Suprapubic skin (tissue), 4 donors: Measurements from ENCODE around the gene HDAC2. TPM values are rescaled to one million over a fixed set of nuclear protein-coding genes. Genes with fewer than 3 reads are reported as not detected.

Source experiments
- DNase-seq, 2 donors: peaks; one replicate each; pipeline ENCODE4 v3.0.0-alpha.2; 2019; ENCODE audit warnings: low spot score in 2 of 2
- H3K27ac ChIP-seq: fragments of 200-600 bp; sonication (generic); one replicate; pipeline ENCODE4 v1.5.1; 2019
- H3K27me3 ChIP-seq: fragments of 200-600 bp; sonication (generic); one replicate; pipeline ENCODE4 v1.5.1; 2019
- H3K36me3 ChIP-seq: fragments of 200-600 bp; sonication (generic); one replicate; pipeline ENCODE4 v1.5.1; 2019
- H3K4me1 ChIP-seq: fragments of 200-600 bp; sonication (generic); one replicate; pipeline ENCODE4 v1.5.1; 2019
- H3K4me3 ChIP-seq: fragments of 200-600 bp; sonication (generic); one replicate; pipeline ENCODE4 v1.5.1; 2019; ENCODE audit warnings: mild to moderate bottlenecking
- H3K9me3 ChIP-seq: fragments of 200-600 bp; sonication (generic); one replicate; pipeline ENCODE4 v1.5.1; 2019
- CTCF ChIP-seq, 2 donors: fragments of 200-600 bp in 1 of 2; fragments of 450-650 bp in 1 of 2; sonication (generic) in 1 of 2; IDR thresholded peaks; one replicate each; pipeline ENCODE4 v1.5.1; 2016 to 2019; ENCODE audit warnings: antibody characterized with exemption in 2 of 2, mild to moderate bottlenecking in 1 of 2, moderate library complexity in 1 of 2
- EP300 ChIP-seq: sonication (generic); formaldehyde crosslinking; IDR thresholded peaks from one replicate; pipeline ENCODE4 v1.6.1; 2017; ENCODE audit warnings: antibody characterized with exemption
- POLR2A ChIP-seq, 2 donors: fragments of 450-650 bp; IDR thresholded peaks; one replicate each; pipeline ENCODE4 v1.6.1; 2017; ENCODE audit warnings: antibody characterized with exemption in 2 of 2, mild to moderate bottlenecking in 2 of 2, moderate library complexity in 2 of 2
- POLR2AphosphoS5 ChIP-seq, 3 donors: sonication (generic); formaldehyde crosslinking; IDR thresholded peaks; one replicate each; pipeline ENCODE4 v1.6.1; 2017; ENCODE audit warnings: antibody characterized with exemption in 3 of 3
- WGBS: methylation state at CpG from one replicate; pipeline ENCODE4 v1.1.5; 2018; 5-methylcytosine and 5-hydroxymethylcytosine counted together
- total RNA-seq, 4 donors: library from RNA; depleted of rRNA; stranded (reverse); fragments of >200 nt; gene quantifications; one replicate each; pipeline ENCODE4 v1.1.0, GENCODE V29; 2016

The HDAC2 gene
- total RNA-seq, 4 donors from 2014 or later, result 36.1 to 73.9 (median 46.9) TPM

- Histone ChIP-seq H3K4me3 (no peak overlapping the region), H3K4me1 (peaks cover 8% of the 10 kb centered on the region), H3K27me3 (no peaks in the 10 kb centered on the region), H3K9me3 (no peaks in the 10 kb centered on the region), H3K36me3 (no peaks in the 10 kb centered on the region), H3K27ac (peak overlapping the region; percentile 29)
- 33% methylated on average over 9 of the region's 9 CpGs for WGBS
- DNase-seq, result no peak
- TF ChIP-seq CTCF (IDR thresholded peaks at IDR 0.05), result no peak
- no peak for TF ChIP-seq POLR2A (IDR thresholded peaks at IDR 0.05)
- TF ChIP-seq EP300, result no peak
- no peak for TF ChIP-seq POLR2AphosphoS5 (IDR thresholded peaks at IDR 0.05)
These were observed 67.2 kb downstream of the HDAC2 start for GRCh38 chr6:113903666-113904330.

GRCh38 chr6:113901482-113901881 lies 69.5 kb downstream of the HDAC2 start:
- no peak for DNase-seq
- TF ChIP-seq POLR2AphosphoS5 (IDR thresholded peaks at IDR 0.05), result no peak
- no peak for TF ChIP-seq EP300
- no peak for TF ChIP-seq POLR2A (IDR thresholded peaks at IDR 0.05)
- no peak for TF ChIP-seq CTCF (IDR thresholded peaks at IDR 0.05)
- 83% methylated on average over 2 of the region's 2 CpGs for WGBS
- no peaks in the 10 kb centered on the region for H3K27me3 ChIP-seq
- no peak overlapping the region for H3K4me3 ChIP-seq
- peaks cover 8% of the 10 kb centered on the region for H3K4me1 ChIP-seq
- no peaks in the 10 kb centered on the region for H3K9me3 ChIP-seq
- H3K27ac ChIP-seq, result no peak overlapping the region
- H3K36me3 ChIP-seq, result no peaks in the 10 kb centered on the region

GRCh38 chr6:113894712-113895674 lies 76.0 kb downstream of the HDAC2 start:
- no peak overlapping the region for H3K4me3 ChIP-seq
- no peak for DNase-seq
- H3K27me3 ChIP-seq, result no peaks in the 10 kb centered on the region
- TF ChIP-seq POLR2A (IDR thresholded peaks at IDR 0.05), result no peak
- TF ChIP-seq EP300, result no peak
- no peak for TF ChIP-seq POLR2AphosphoS5 (IDR thresholded peaks at IDR 0.05)
- no peak for TF ChIP-seq CTCF (IDR thresholded peaks at IDR 0.05)
- no peaks in the 10 kb centered on the region for H3K4me1 ChIP-seq
- 71% methylated on average over 6 of the region's 6 CpGs for WGBS
- H3K27ac ChIP-seq, result no peak overlapping the region
- H3K36me3 ChIP-seq, result no peaks in the 10 kb centered on the region
- H3K9me3 ChIP-seq, result no peaks in the 10 kb centered on the region

- no peaks in the 10 kb centered on the region for H3K27me3 ChIP-seq
- no peak for TF ChIP-seq POLR2AphosphoS5 (IDR thresholded peaks at IDR 0.05)
- TF ChIP-seq EP300, result no peak
- TF ChIP-seq CTCF (IDR thresholded peaks at IDR 0.05), result no peak
- TF ChIP-seq POLR2A (IDR thresholded peaks at IDR 0.05), result no peak
- no peak overlapping the region for H3K27ac ChIP-seq
- H3K4me1 ChIP-seq, result no peaks in the 10 kb centered on the region
- no peak for DNase-seq
- H3K9me3 ChIP-seq, result no peaks in the 10 kb centered on the region
- no peak overlapping the region for H3K4me3 ChIP-seq
- WGBS, result 50% methylated on average over 3 of the region's 3 CpGs
- H3K36me3 ChIP-seq, result no peaks in the 10 kb centered on the region
These were observed 77.1 kb downstream of the HDAC2 start for GRCh38 chr6:113893866-113894265.

GRCh38 chr6:113893451-113893850 lies 77.5 kb downstream of the HDAC2 start:
- H3K36me3 ChIP-seq, result no peaks in the 10 kb centered on the region
- no peaks in the 10 kb centered on the region for H3K4me1 ChIP-seq
- no peak for TF ChIP-seq EP300
- TF ChIP-seq CTCF (IDR thresholded peaks at IDR 0.05), result no peak
- H3K27me3 ChIP-seq, result no peaks in the 10 kb centered on the region
- no peak overlapping the region for H3K4me3 ChIP-seq
- no peak for DNase-seq
- H3K27ac ChIP-seq, result no peak overlapping the region
- no peaks in the 10 kb centered on the region for H3K9me3 ChIP-seq
